T47D (cell line): ENCODE data around the gene LZTR1.
"Not testable (repeated sequence)": the region's sequence is repeated elsewhere in the genome, so short reads cannot be mapped to it uniquely, and the experiment has no call there.

Source experiments
- DNase-seq, 2 experiments: peaks; one replicate each; pipeline versions ENCODE4 v3.0.0 to v3.0.0-alpha.2; 2011 to 2012; ENCODE audit warnings: low read depth in 1 of 2, low spot score in 1 of 2
- JUND ChIP-seq: IDR thresholded peaks from 2 replicates; pipeline ENCODE4 v1.6.1; 2012; ENCODE audit warnings: low read depth
- in situ Hi-C: cut with HindIII; loops from 2 replicates; pipeline ENCODE4 v1.10.0; 2016; ENCODE audit warnings: low sequenced_read_pairs, low pct_unique_long_range_greater_than_20kb

LZTR1 gene

DNA sequence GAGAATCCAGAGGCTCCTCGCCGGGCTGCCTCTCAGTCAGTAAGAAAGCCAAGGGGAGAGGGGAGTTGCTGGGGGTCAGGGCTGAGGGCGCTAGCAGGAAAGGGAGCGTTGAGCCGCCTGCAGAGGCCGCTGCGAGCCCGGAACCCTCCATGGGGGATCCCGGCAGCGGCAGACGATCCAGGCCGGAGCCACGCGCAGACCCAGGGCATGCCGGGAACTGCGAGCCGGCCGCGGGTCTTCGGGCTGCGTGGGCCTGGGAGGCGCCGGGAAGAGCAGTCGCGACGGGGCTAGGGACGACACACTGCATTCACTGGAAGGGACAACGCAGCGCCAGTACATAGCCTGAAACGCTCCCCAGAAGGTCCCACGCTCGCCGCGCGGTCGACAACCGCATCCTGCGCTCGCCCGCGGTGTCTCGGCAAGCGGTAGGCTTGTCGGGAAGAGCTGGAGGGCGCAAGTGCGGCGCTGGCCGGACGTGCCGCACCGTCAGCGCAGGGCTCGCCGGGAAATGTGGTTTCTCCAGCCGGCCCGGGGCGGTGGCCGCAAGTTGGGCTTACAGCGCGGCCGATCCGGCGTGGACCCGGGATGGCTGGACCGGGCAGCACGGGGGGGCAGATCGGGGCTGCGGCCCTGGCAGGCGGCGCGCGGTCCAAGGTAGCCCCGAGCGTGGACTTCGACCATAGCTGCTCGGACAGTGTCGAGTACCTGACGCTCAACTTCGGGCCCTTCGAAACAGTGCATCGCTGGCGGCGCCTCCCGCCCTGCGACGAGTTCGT lies at the start of gene LZTR1:
TSS of gene LZTR1 (plus strand) at position 511 of the 776 bp plus-strand sequence. CDS start at position 586, 75 bp downstream.
- no peak for TF ChIP-seq JUND
- in situ Hi-C loops, result no loop called here
- peak; percentile 64 to 78 for DNase-seq

DNA sequence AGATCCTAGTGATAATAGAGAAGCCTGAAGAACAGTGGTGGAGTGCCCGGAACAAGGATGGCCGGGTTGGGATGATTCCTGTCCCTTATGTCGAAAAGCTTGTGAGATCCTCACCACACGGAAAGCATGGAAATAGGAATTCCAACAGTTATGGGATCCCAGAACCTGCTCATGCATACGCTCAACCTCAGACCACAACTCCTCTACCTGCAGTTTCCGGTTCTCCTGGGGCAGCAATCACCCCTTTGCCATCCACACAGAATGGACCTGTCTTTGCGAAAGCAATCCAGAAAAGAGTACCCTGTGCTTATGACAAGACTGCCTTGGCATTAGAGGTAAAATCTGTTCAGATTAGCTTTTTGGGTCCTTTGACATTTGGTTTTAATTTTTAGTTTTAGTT lies 48.2 kb upstream of the LZTR1 start:
- no peak for DNase-seq
- in situ Hi-C loops, result no loop called here

DNA sequence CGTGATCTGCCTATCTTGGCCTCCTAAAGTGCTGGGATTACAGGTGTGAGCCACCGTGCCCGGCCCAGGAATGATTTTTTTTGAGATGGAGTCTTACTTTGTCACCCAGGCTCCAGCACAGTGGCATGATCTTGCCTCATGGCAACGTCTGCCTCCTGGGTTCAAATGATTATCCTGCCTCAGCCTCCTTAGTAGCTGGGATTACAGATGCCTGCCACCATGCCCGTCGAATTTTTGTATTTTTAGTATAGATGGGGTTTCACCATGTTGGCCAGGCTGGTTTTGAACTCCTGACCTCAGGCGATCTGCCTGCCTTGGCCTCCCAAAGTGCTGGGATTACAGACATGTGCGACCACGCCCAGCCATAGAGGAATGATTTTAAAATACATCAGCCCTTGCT lies 47.0 kb upstream of the LZTR1 start:
- DNase-seq, in situ Hi-C loops: not testable (repeated sequence)

More for the DNA sequence above, 48.2 kb upstream of the LZTR1 start:
- TF ChIP-seq JUND, result no peak

DNA sequence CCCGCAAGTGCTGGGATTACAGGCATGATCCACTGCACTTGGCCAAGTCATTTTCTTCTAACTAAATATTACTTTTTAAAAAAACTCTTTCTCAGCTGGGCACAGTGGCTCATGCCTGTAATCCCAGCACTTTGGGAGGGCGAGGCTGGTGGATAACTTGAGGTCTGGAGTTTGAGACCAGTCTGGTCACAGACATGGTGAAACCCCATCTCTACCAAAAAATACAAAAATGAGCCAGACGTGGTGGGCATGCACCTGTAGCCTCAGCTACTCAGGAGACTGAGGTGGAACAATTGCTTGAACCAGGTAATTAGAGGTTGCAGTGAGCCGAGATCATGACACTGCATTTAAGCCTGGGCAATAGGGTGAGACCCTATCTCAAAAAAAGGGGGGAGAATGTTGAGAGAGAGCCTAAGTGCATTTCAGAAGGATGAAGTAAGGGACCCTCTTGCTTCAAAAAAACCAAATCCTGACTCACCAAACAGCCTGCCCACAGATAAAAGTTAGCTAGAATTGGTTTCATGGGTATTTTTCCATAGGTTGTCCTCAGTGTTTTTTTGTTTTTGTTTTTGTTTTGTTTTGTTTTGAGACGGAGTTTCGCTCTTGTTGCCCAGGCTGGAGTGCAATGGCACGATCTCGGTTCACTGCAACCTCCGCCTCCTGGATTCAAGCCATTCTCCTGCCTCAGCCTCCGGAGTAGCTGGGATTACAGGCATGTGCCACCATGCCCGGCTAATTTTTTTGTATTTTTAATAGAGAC lies 46.1 kb upstream of the LZTR1 start:
- in situ Hi-C loops, DNase-seq: not testable (repeated sequence)

DNA sequence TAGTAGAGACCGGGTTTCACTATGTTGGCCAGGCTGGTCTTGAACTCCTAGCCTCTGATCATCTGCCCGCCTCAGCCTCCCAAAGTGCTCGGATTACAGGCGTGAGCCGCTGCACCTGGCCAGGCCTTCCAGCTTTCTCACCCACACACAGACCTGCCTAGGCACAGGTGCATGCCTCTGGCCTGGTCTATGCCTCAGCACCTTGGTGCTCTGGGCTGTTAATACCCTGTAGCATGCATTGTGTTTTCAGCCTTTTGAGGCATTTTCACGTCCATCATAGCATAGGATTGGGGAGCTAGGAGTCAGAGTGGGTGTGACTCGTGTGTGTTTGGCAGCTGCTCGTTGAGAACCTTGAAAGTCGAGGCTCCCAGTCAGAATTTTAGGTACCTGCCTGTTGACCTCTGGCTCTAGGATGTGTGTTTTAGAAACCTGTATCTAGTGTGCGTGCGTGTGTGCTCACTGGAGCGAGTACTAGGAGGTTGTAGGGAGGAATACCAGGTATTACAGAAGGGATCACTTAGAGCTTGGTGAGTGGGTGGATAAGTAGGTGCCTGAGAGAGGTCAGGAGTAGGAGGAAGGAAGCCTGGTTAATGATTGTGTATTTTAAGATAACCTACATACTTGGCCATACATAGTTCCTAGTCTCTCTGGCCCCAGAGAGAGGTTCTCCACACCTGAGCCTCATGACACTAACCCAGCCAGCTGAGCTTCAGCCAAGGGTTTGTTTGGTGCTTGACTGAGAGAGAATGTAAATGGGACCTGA lies 44.9 kb upstream of the LZTR1 start:
- DNase-seq, result no peak
- no peak for TF ChIP-seq JUND
- in situ Hi-C loops, result no loop called here

DNA sequence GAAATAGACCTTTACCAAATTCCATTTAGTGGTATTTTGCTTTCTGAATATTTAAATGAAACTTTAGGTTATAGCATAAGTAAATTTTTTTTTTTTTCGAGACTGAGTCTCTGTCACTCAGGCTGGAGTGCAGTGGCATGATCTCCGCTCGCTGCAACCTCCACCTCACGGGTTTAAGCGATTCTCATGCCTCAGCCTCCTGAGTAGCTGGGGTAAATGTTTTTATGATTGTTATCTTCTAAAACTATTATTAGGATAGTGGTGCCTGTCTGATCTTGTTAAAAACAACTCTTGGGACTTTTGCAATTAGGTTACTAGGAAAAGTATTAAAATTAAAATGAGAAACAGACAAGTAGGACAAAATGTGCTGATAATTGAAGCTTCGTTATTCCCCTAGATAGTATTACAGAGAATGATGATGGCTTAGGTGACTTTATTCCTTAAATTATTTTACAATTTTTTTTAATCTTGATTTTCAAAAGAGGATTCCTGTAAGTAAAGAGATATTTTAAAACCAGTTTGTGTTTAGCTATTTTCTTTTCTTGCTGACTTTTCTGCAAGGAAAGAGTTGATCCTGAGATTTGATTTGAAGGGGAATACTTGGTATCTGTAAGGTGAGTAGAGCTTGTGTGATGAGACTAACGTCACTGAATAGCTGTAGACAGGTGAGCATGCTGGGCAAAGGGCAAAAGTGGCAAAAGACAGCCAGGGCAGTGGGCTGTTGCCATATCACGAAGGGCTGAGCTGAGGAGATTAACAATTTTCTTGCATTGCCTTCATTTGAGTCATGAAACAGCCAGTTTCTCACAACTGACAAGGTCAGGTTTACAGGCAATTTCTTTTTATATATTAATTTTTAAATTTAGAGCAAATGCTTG lies 44.1 kb upstream of the LZTR1 start:
- in situ Hi-C loops, result no loop called here
- DNase-seq, result no peak

DNA sequence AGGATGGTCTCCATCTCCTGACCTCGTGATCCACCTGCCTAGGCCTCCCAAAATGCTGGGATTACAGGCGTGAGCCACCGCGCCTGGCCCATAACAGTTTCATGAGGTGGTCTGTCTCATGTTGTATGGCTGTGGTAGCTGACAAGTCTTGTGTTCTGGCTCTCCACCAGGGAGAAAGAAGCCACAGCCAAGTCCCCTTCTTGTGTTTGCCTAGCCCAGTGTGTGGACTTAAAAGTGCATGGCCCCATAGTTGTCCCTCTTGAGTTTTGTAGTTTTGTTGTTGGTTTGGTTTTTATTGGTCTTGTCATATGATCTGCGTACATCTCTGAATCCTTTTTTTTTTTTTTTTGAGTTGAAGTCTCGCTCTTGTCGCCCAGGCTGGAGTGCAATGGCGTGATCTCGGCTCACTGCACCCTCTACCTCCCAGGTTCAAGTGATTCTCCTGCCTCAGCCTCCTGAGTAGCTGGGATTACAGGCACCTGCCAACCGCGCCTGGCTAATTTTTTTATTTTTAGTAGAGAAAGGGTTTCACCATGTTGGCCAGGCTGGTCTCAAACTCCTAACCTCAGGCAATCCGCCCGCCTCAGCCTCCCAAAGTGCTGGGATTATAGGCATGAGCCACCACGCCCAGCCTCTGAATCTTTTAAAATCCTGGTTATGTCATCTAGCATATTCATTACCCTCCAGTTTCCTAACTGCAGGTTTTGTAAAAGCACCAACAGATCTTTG lies 42.5 kb upstream of the LZTR1 start:
- DNase-seq, in situ Hi-C loops: not testable (repeated sequence)

More for the DNA sequence above, 44.1 kb upstream of the LZTR1 start:
- no peak for TF ChIP-seq JUND

DNA sequence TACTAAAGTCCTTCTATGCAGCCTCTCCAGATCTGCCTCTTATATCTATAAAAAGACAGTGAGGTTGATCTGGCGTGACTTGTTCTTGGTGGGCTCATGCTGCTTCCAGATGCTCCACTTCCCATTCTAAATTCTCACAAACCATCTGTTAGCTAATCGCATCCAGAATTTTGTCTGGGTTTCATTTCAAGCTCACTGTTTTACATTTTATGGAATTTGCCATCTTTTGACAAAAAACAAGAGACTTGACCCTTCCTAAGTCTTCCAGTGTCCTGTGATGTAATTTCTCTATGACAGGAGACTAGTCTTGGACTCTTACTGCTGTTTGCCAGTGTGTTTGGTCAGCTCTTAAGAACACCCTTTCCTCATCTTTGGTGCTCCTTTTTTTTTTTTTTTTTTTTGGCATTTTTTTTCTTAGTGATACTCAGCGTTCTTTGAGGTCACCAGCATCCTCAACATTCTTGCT lies 41.9 kb upstream of the LZTR1 start:
- in situ Hi-C loops, result no loop called here
- TF ChIP-seq JUND, result no peak
- DNase-seq, result no peak

DNA sequence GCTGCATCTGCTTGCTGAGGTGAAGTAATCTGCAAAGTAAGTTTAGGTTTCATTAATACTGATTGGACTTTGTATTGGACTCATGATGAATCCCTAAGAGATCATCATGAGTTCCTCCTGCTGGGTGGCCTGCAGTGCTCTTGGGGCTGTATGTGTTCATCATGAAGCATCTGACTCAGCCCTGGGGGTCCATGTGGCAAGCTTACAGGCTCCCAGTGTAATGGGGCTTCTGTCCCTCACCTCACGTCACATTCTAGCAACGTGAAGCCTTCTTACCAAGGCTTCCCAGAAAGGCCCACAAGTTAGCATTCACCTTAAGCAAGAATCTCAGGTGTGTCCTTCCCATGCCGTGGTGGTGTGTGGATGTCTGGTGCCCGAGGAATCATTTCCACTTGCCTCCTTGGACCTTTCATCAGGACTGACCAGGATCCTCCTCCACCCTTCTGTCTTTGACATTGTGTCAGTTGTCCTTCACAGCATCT lies 41.2 kb upstream of the LZTR1 start:
- no peak for DNase-seq
- in situ Hi-C loops, result no loop called here
- no peak for TF ChIP-seq JUND

DNA sequence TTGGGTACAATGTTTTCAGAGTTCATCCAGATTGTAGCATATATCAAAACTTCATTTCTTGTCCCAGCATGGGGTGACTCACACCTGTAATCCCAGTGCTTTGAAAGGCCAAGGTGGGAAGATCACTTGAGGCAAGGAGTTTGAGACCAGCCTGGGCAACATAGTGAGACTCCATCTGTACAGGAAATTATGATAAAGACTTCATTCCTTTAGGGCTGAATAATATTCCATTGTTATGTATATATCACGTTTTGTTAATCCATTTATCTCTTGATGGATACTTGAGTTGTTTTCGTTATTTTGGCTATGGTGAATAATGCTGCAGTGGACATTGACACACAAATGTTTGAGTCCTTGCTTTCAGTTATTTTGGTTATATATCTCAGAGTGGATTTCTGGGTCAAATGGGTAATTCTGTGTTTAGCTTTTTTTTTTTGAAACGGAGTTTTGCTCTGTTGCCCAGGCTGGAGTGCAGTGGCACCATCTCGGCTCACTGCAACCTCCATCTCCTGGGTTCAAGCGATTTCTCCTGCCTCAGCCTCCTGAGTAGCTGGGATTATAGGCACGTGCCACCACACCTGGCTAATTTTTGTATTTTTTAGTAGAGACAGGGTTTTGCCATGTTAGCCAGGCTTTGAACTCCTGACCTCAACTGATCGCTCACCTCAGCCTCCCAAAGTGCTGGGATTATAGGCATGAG lies 39.7 kb upstream of the LZTR1 start:
- in situ Hi-C loops, DNase-seq: not testable (repeated sequence)
